ENCODE results near the gene EN1. TPM values are rescaled to one million over a fixed set of nuclear protein-coding genes. Genes with fewer than 3 reads are reported as not detected.

The EN1 gene
- total RNA-seq, 2 experiments from 2014 or later = not detected

- no peaks in the 10 kb centered on the region for H3K4me1 ChIP-seq (ENCODE audit: insufficient read depth, low read length, poor library complexity, severe bottlenecking)
- CTCF ChIA-PET (ENCODE audit: unreplicated experiment) = no interaction called here
- DNase-seq (ENCODE audit: low spot score) = no peak
- no peak overlapping the region for H3K4me3 ChIP-seq (ENCODE audit: low read depth, low read length, poor library complexity, severe bottlenecking)
- no peak overlapping the region for H2AFZ ChIP-seq (ENCODE audit: low read length)
- no peaks in the 10 kb centered on the region for H3K36me3 ChIP-seq (ENCODE audit: insufficient read depth, low read length)
- no peaks in the 10 kb centered on the region for H3K9me2 ChIP-seq (ENCODE audit: insufficient read depth, low read length)
- no peaks in the 10 kb centered on the region for H4K20me1 ChIP-seq (ENCODE audit: insufficient read depth, low read length)
- no TSS peak for BruUV-seq (replicated peaks)
- no peaks in the 10 kb centered on the region for H3K9me3 ChIP-seq (ENCODE audit: low read length)
- intact Hi-C loops (cut with micrococcal nuclease; ENCODE audit: unreplicated experiment) = no loop called here
- no peak overlapping the region for H3K27ac ChIP-seq (ENCODE audit: low read depth, low read length, poor library complexity, severe bottlenecking)
- H3K79me2 ChIP-seq (ENCODE audit: insufficient read depth, low read depth, low read length) = no peaks in the 10 kb centered on the region
- POLR2A ChIA-PET = interaction anchor here (0.6 kb wide), 1 partner anchor 1536 kb away, joined by 3 read pairs; no protein-coding TSS in a partner anchor
- H3K4me2 ChIP-seq (ENCODE audit: low read length) = no peak overlapping the region
- TF ChIP-seq EZH2phosphoT487 (IDR thresholded peaks at IDR 0.05; ENCODE audit: borderline replicate concordance, low read depth, low read length) (no peak), CTCF (conservative IDR thresholded peaks at IDR 0.05; ENCODE audit: low read length) (no peak)
These were observed 11.0 kb downstream of the EN1 start for GRCh38 chr2:118836411-118836930.

- TF ChIP-seq CTCF (conservative IDR thresholded peaks at IDR 0.05; ENCODE audit: low read length) (no peak), EZH2phosphoT487 (IDR thresholded peaks at IDR 0.05; ENCODE audit: borderline replicate concordance, low read depth, low read length) (no peak)
- BruUV-seq (replicated peaks) = no TSS peak
- H4K20me1 ChIP-seq (ENCODE audit: insufficient read depth, low read length) = no peaks in the 10 kb centered on the region
- no peaks in the 10 kb centered on the region for H3K79me2 ChIP-seq (ENCODE audit: insufficient read depth, low read depth, low read length)
- ChIA-PET POLR2A (no interaction called here), CTCF (ENCODE audit: unreplicated experiment) (no interaction called here)
- intact Hi-C loops (cut with micrococcal nuclease; ENCODE audit: unreplicated experiment) = no loop called here
- H3K4me1 ChIP-seq (ENCODE audit: insufficient read depth, low read length, poor library complexity, severe bottlenecking) = no peaks in the 10 kb centered on the region
- no peak overlapping the region for H3K27ac ChIP-seq (ENCODE audit: low read depth, low read length, poor library complexity, severe bottlenecking)
- H3K9me2 ChIP-seq (ENCODE audit: insufficient read depth, low read length) = no peaks in the 10 kb centered on the region
- H3K36me3 ChIP-seq (ENCODE audit: insufficient read depth, low read length) = no peaks in the 10 kb centered on the region
- no peak overlapping the region for H3K4me2 ChIP-seq (ENCODE audit: low read length)
- DNase-seq (ENCODE audit: low spot score) = no peak
- no peak overlapping the region for H3K4me3 ChIP-seq (ENCODE audit: low read depth, low read length, poor library complexity, severe bottlenecking)
- H3K9me3 ChIP-seq (ENCODE audit: low read length) = no peaks in the 10 kb centered on the region
- H2AFZ ChIP-seq (ENCODE audit: low read length) = no peak overlapping the region
These were observed 11.6 kb downstream of the EN1 start for GRCh38 chr2:118835746-118836410.

All from OCI-LY7 (cell line).